HL-60 (cell line): ENCODE data around the gene CALML6.

Experiments
- DNase-seq, 2 experiments: peaks; one replicate each; pipeline ENCODE4 v3.0.0-alpha.2; 2010 to 2020; ENCODE audit warnings: low read depth in 1 of 2, low spot score in 1 of 2
- H3K27ac ChIP-seq: fragments of 250-450 bp; sonication (Bioruptor Pico); replicated peaks from 2 replicates; pipeline ENCODE4 v1.5.1; 2020; ENCODE audit warnings: mild to moderate bottlenecking, moderate library complexity
- H3K27me3 ChIP-seq: fragments of 250-450 bp; sonication (Bioruptor Pico); 2 replicates; pipeline ENCODE4 v1.5.1; 2021; ENCODE audit warnings: mild to moderate bottlenecking, moderate library complexity; ENCODE audit not compliant: insufficient read depth, poor library complexity, severe bottlenecking
- H3K4me3 ChIP-seq: replicated peaks from 2 replicates; pipeline ENCODE4 v1.5.1; 2011; ENCODE audit warnings: mild to moderate bottlenecking, control low read depth, low read length; ENCODE audit not compliant: insufficient read depth
- CTCF ChIP-seq: IDR thresholded peaks from one replicate; pipeline ENCODE4 v1.5.1; 2011; ENCODE audit warnings: low read length, control low read depth, inconsistent platforms; ENCODE audit not compliant: insufficient read depth
- GABPA ChIP-seq: IDR thresholded peaks from 2 replicates; pipeline ENCODE4 v1.6.1; 2012; ENCODE audit warnings: low read depth
- POLR2AphosphoS5 ChIP-seq: IDR thresholded peaks from 2 replicates; pipeline ENCODE4 v1.6.1; 2012; ENCODE audit warnings: low read depth
- REST ChIP-seq: IDR thresholded peaks from 2 replicates; pipeline ENCODE4 v1.6.1; 2012; ENCODE audit warnings: low read depth; ENCODE audit not compliant: insufficient replicate concordance
- SPI1 ChIP-seq: IDR thresholded peaks from 2 replicates; pipeline ENCODE4 v1.6.1; 2012; ENCODE audit warnings: low read depth, mild to moderate bottlenecking, borderline replicate concordance

The CALML6 gene

GRCh38 chr1:1879942-1880341, 35.1 kb upstream of the CALML6 start:
- H3K27ac ChIP-seq, result no peak overlapping the region
- DNase-seq, result no peak
- no peaks in the 10 kb centered on the region for H3K27me3 ChIP-seq
- no peak for TF ChIP-seq REST
- no peak for TF ChIP-seq GABPA
- TF ChIP-seq POLR2AphosphoS5, result no peak
- TF ChIP-seq SPI1, result no peak
- no peak for TF ChIP-seq CTCF
- no peak overlapping the region for H3K4me3 ChIP-seq

GRCh38 chr1:1880617-1881312, 34.3 kb upstream of the CALML6 start:
- H3K27me3 ChIP-seq, result no peaks in the 10 kb centered on the region
- H3K4me3 ChIP-seq, result no peak overlapping the region
- H3K27ac ChIP-seq, result no peak overlapping the region
- TF ChIP-seq SPI1 (no peak), CTCF (no peak), REST (no peak), POLR2AphosphoS5 (no peak), GABPA (no peak)
- no peak for DNase-seq

GRCh38 chr1:1881727-1882126, 33.3 kb upstream of the CALML6 start:
- no peak overlapping the region for H3K4me3 ChIP-seq
- no peak for DNase-seq
- H3K27me3 ChIP-seq, result no peaks in the 10 kb centered on the region
- no peak overlapping the region for H3K27ac ChIP-seq
- TF ChIP-seq GABPA (no peak), REST (no peak), CTCF (no peak), POLR2AphosphoS5 (no peak), SPI1 (no peak)
